Skeletal muscle satellite cell (primary cell): Measurements from ENCODE around the gene UXT.
"Not testable (repeated sequence)": the region's sequence is repeated elsewhere in the genome, so short reads cannot be mapped to it uniquely, and the experiment has no call there.

Experiments used
- H3K27me3 ChIP-seq: 2 replicates; pipeline ENCODE4 v1.7.0; 2013; ENCODE audit warnings: low read length; ENCODE audit not compliant: control insufficient read depth, insufficient read depth
- H3K36me3 ChIP-seq: 2 replicates; pipeline ENCODE4 v1.7.0; 2013; ENCODE audit warnings: mild to moderate bottlenecking, control low read depth, low read length; ENCODE audit not compliant: insufficient read depth
- H3K4me1 ChIP-seq: 2 replicates; pipeline ENCODE4 v1.7.0; 2013; ENCODE audit warnings: low read length; ENCODE audit not compliant: control insufficient read depth, insufficient read depth
- H3K4me2 ChIP-seq: 2 replicates; pipeline ENCODE4 v1.7.0; 2013; ENCODE audit warnings: mild to moderate bottlenecking, low read length
- H3K4me3 ChIP-seq: 2 replicates; pipeline ENCODE4 v1.7.0; 2013; ENCODE audit warnings: low read length
- H3K9ac ChIP-seq: 2 replicates; pipeline ENCODE4 v1.7.0; 2013; ENCODE audit warnings: mild to moderate bottlenecking, low read depth, low read length, moderate library complexity
- H3K9me3 ChIP-seq: replicated peaks from 2 replicates; pipeline ENCODE4 v1.7.0; 2013; ENCODE audit warnings: mild to moderate bottlenecking, control low read depth, low read length

The UXT gene

GRCh38 chrX:47610511-47610910, 48.5 kb downstream of the UXT start:
- Histone ChIP-seq H3K36me3 (no peaks in the 10 kb centered on the region), H3K4me2 (no peak overlapping the region), H3K9ac (no peak overlapping the region), H3K4me3 (no peak overlapping the region), H3K9me3 (no peaks in the 10 kb centered on the region), H3K27me3 (peaks cover 6% of the 10 kb centered on the region), H3K4me1 (no peaks in the 10 kb centered on the region)

- no peak overlapping the region for H3K4me2 ChIP-seq
- H3K9ac ChIP-seq = no peak overlapping the region
- no peaks in the 10 kb centered on the region for H3K27me3 ChIP-seq
- no peaks in the 10 kb centered on the region for H3K4me1 ChIP-seq
- H3K4me3 ChIP-seq = no peak overlapping the region
- no peaks in the 10 kb centered on the region for H3K9me3 ChIP-seq
- H3K36me3 ChIP-seq = no peaks in the 10 kb centered on the region
These were observed 50.7 kb downstream of the UXT start for GRCh38 chrX:47608130-47608810.

- H3K4me1 ChIP-seq = no peaks in the 10 kb centered on the region
- no peaks in the 10 kb centered on the region for H3K36me3 ChIP-seq
- H3K9ac ChIP-seq = no peak overlapping the region
- H3K9me3 ChIP-seq = no peaks in the 10 kb centered on the region
- no peak overlapping the region for H3K4me2 ChIP-seq
- no peak overlapping the region for H3K4me3 ChIP-seq
- no peaks in the 10 kb centered on the region for H3K27me3 ChIP-seq
These were observed 51.9 kb downstream of the UXT start for GRCh38 chrX:47607091-47607490.

- H3K4me3 ChIP-seq = no peak overlapping the region
- no peaks in the 10 kb centered on the region for H3K27me3 ChIP-seq
- H3K4me2 ChIP-seq = no peak overlapping the region
- no peaks in the 10 kb centered on the region for H3K9me3 ChIP-seq
- H3K4me1 ChIP-seq = no peaks in the 10 kb centered on the region
- H3K9ac ChIP-seq = no peak overlapping the region
- no peaks in the 10 kb centered on the region for H3K36me3 ChIP-seq
These were observed 54.0 kb downstream of the UXT start for GRCh38 chrX:47605024-47605423.

- not testable (repeated sequence) for H3K4me1 ChIP-seq, H3K4me2 ChIP-seq, H3K36me3 ChIP-seq, H3K4me3 ChIP-seq, H3K27me3 ChIP-seq, H3K9me3 ChIP-seq, H3K9ac ChIP-seq
These were observed 55.9 kb downstream of the UXT start for GRCh38 chrX:47603125-47603524.
